ENCODE results near the gene ZFHX3. TPM values are rescaled to one million over a fixed set of nuclear protein-coding genes. Genes with fewer than 3 reads are reported as not detected.

ZFHX3 gene
- total RNA-seq, 1 experiment from 2014 or later = 3.5 TPM

GRCh38 chr16:72878301-72879269 is 169.3 kb downstream of the ZFHX3 start:
- no peak for DNase-seq (ENCODE audit: low spot score)

GRCh38 chr16:72877374-72878028 is 170.4 kb downstream of the ZFHX3 start:
- peak; percentile 54 for DNase-seq (ENCODE audit: low spot score)

- DNase-seq (ENCODE audit: low spot score) = no peak
These were observed 171.0 kb downstream of the ZFHX3 start for GRCh38 chr16:72876981-72877373.

GRCh38 chr16:72876221-72876620 is 171.7 kb downstream of the ZFHX3 start:
- DNase-seq (ENCODE audit: low spot score) = no peak

- DNase-seq (ENCODE audit: low spot score) = peak; percentile 32
These were observed 172.5 kb downstream of the ZFHX3 start for GRCh38 chr16:72875291-72876031.

GRCh38 chr16:72873853-72874252 is 174.1 kb downstream of the ZFHX3 start:
- DNase-seq (ENCODE audit: low spot score) = no peak

- no peak for DNase-seq (ENCODE audit: low spot score)
These were observed 174.9 kb downstream of the ZFHX3 start for GRCh38 chr16:72873044-72873443.

- no peak for DNase-seq (ENCODE audit: low spot score)
These were observed 182.1 kb downstream of the ZFHX3 start for GRCh38 chr16:72865835-72866234.

GRCh38 chr16:72865258-72865657 is 182.7 kb downstream of the ZFHX3 start:
- DNase-seq (ENCODE audit: low spot score) = no peak

- DNase-seq (ENCODE audit: low spot score) = no peak
These were observed 183.6 kb downstream of the ZFHX3 start for GRCh38 chr16:72864130-72864833.

GRCh38 chr16:72862090-72862489 is 185.8 kb downstream of the ZFHX3 start:
- no peak for DNase-seq (ENCODE audit: low spot score)

GRCh38 chr16:72860726-72861562 is 187.0 kb downstream of the ZFHX3 start:
- DNase-seq (ENCODE audit: low spot score) = no peak

- no peak for DNase-seq (ENCODE audit: low spot score)
These were observed 188.3 kb downstream of the ZFHX3 start for GRCh38 chr16:72859581-72859980.

- DNase-seq (ENCODE audit: low spot score) = no peak
These were observed 189.0 kb downstream of the ZFHX3 start for GRCh38 chr16:72858665-72859493.

GRCh38 chr16:72857834-72858664 is 189.9 kb downstream of the ZFHX3 start:
- DNase-seq (ENCODE audit: low spot score) = no peak

GRCh38 chr16:72856797-72857196 is 191.1 kb downstream of the ZFHX3 start:
- peak; percentile 45 for DNase-seq (ENCODE audit: low spot score)

- DNase-seq (ENCODE audit: low spot score) = no peak
These were observed 193.5 kb downstream of the ZFHX3 start for GRCh38 chr16:72854267-72854959.
